Left lung (tissue), 10 donors: ENCODE results near the gene KIF6. TPM values are rescaled to one million over a fixed set of nuclear protein-coding genes. Genes with fewer than 3 reads are reported as not detected.

Experiments
- ATAC-seq: fragments of 200-7000 bp; cut with Tn5 transposase; one replicate; pipeline ENCODE4 v1.9.1; 2020; ENCODE audit warnings: moderate library complexity
- DNase-seq, 4 donors: peaks; one replicate each; pipeline ENCODE4 v3.0.0-alpha.2; 2013 to 2020
- H3K27ac ChIP-seq, 2 donors: fragments of 200-600 bp; sonication (generic) in 1 of 2; one replicate each; pipeline versions ENCODE4 v1.5.0 to v1.8.0; 2020 to 2021
- H3K27me3 ChIP-seq, 2 donors: fragments of 200-600 bp; sonication (generic) in 1 of 2; one replicate each; pipeline versions ENCODE4 v1.5.0 to v1.8.0; 2020 to 2021
- H3K36me3 ChIP-seq, 2 donors: fragments of 200-600 bp; sonication (generic) in 1 of 2; one replicate each; pipeline versions ENCODE4 v1.5.0 to v1.8.0; 2020 to 2021
- H3K4me1 ChIP-seq, 2 donors: fragments of 200-600 bp; one replicate each; pipeline ENCODE4 v1.8.0; 2021
- H3K4me3 ChIP-seq, 2 donors: fragments of 200-600 bp; sonication (generic) in 1 of 2; one replicate each; pipeline versions ENCODE4 v1.5.0 to v1.8.0; 2020 to 2021; ENCODE audit warnings: mild to moderate bottlenecking in 1 of 2
- H3K9me3 ChIP-seq, 2 donors: fragments of 200-600 bp; sonication (generic) in 1 of 2; one replicate each; pipeline versions ENCODE4 v1.5.0 to v1.8.0; 2020 to 2021
- CTCF ChIP-seq, 2 donors: fragments of 200-600 bp; sonication (generic) in 1 of 2; IDR thresholded peaks; one replicate each; pipeline versions ENCODE4 v1.5.0 to v1.8.0; 2021; ENCODE audit warnings: antibody characterized with exemption in 2 of 2
- intact Hi-C, 2 donors: fragments of 100-400 bp; cut with DNase I; formaldehyde crosslinking; loops; one replicate each; pipeline versions ENCODE4 v1.11.2 to v1.14.2; 2022
- polyA plus RNA-seq, 6 donors: library from polyadenylated mRNA; unstranded; fragments of 120-200 nt; gene quantifications; one replicate each; pipeline ENCODE4 v1.2.1, GENCODE V29; 2013; ENCODE audit not compliant: insufficient read length in 6 of 6
- total RNA-seq, 2 donors: library from RNA; stranded (reverse); fragmentation: NEBNext Ultra II Directional; extraction: Animal tissue kit (Norgen Biotek cat#: 25700); gene quantifications; one replicate each; pipeline ENCODE4 v1.2.1, GENCODE V29; 2021
- donor health status: DM: no; HTN: yes; CAD: no.
- donor health status: DM: no; HTN: no; CAD: no.

Gene KIF6
- total and polyA plus RNA-seq, 8 donors, result 0.93 to 4.4 (median 2.8) TPM

- no peak for TF ChIP-seq CTCF (IDR thresholded peaks at IDR 0.05)
- intact Hi-C loops, result no loop called here
- ATAC-seq (no peak), DNase-seq (no peak)
- Histone ChIP-seq H3K27ac (no peak overlapping the region), H3K4me3 (no peak overlapping the region), H3K9me3 (no peaks in the 10 kb centered on the region), H3K27me3 (no peaks in the 10 kb centered on the region), H3K36me3 (no peaks in the 10 kb centered on the region), H3K4me1 (no peaks in the 10 kb centered on the region)
Observed at GRCh38 chr6:39380837-39381549, 344.2 kb downstream of the KIF6 start.

- Histone ChIP-seq H3K27ac (no peak overlapping the region), H3K9me3 (no peaks in the 10 kb centered on the region), H3K4me3 (no peak overlapping the region), H3K27me3 (no peaks in the 10 kb centered on the region), H3K4me1 (no peaks in the 10 kb centered on the region), H3K36me3 (no peaks in the 10 kb centered on the region)
- intact Hi-C loops, result no loop called here
- TF ChIP-seq CTCF (IDR thresholded peaks at IDR 0.05), result no peak
- ATAC-seq (no peak), DNase-seq (no peak)
Observed at GRCh38 chr6:39378960-39379425, 346.2 kb downstream of the KIF6 start.

- TF ChIP-seq CTCF (IDR thresholded peaks at IDR 0.05), result no peak
- no peaks in the 10 kb centered on the region for H3K27me3 ChIP-seq
- intact Hi-C loops, result no loop called here
- no peaks in the 10 kb centered on the region for H3K9me3 ChIP-seq
- H3K4me1 ChIP-seq, result no peaks in the 10 kb centered on the region
- H3K36me3 ChIP-seq, result no peaks in the 10 kb centered on the region
- H3K27ac ChIP-seq, result no peak overlapping the region
- ATAC-seq, result peak; percentile 38
- DNase-seq, result no peak
- H3K4me3 ChIP-seq, result no peak overlapping the region
Observed at GRCh38 chr6:39378175-39378959, 346.8 kb downstream of the KIF6 start.

GRCh38 chr6:39377539-39377950 is 347.7 kb downstream of the KIF6 start:
- ATAC-seq, result peak; percentile 97
- H3K36me3 ChIP-seq, result no peaks in the 10 kb centered on the region
- no peak overlapping the region for H3K27ac ChIP-seq
- intact Hi-C loops, result no loop called here
- no peak overlapping the region for H3K4me3 ChIP-seq
- no peaks in the 10 kb centered on the region for H3K27me3 ChIP-seq
- TF ChIP-seq CTCF (IDR thresholded peaks at IDR 0.05), result peak; percentile 52 to 62
- DNase-seq, result peak in 3 of 4 donors; percentile 56 to 87 (median 75)
- H3K4me1 ChIP-seq, result no peaks in the 10 kb centered on the region
- H3K9me3 ChIP-seq, result no peaks in the 10 kb centered on the region

- Histone ChIP-seq H3K27me3 (no peaks in the 10 kb centered on the region), H3K36me3 (no peaks in the 10 kb centered on the region), H3K4me1 (no peaks in the 10 kb centered on the region), H3K9me3 (no peaks in the 10 kb centered on the region), H3K4me3 (no peak overlapping the region), H3K27ac (no peak overlapping the region)
- intact Hi-C loops, result no loop called here
- DNase-seq, result no peak
- no peak for ATAC-seq
- no peak for TF ChIP-seq CTCF (IDR thresholded peaks at IDR 0.05)
Observed at GRCh38 chr6:39375405-39375804, 349.8 kb downstream of the KIF6 start.
